ENCODE data around the gene SLC25A13.

Gene SLC25A13

DNA sequence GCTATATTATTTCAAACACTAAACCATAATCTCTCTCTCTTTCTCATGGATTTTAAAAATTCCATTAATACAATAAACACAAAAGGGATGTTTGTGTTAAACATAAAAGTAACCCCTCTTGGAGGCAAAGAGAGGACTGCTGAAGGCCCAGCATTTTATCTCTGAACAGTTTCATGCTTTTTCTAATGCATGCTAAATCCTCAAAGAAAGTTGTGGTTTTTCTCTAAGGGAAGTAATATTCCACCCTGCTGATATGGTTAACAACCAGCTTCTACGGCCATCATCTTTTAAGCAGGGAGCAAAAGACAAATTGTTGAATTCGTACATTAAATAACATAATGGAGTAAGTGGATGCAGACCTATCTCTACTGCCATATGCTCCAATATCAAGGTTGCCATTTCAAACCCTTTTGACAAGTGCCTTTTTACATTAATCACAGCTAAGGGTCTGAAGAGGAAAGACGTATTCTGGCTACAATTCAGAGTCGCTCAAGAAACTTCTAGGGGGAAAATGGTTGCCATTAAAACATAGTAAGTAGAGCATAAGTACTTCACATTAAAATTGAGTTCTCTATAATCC, 103.1 kb downstream of the SLC25A13 start:
- no peak overlapping the region for H3K4me3 ChIP-seq (ENCODE audit: low read depth, low read length)
- DNase-seq (ENCODE audit: low read depth) = no peak
- no peak for TF ChIP-seq CTCF (IDR thresholded peaks at IDR 0.05; ENCODE audit: insufficient read depth, low read depth, low read length, missing control alignments)

DNA sequence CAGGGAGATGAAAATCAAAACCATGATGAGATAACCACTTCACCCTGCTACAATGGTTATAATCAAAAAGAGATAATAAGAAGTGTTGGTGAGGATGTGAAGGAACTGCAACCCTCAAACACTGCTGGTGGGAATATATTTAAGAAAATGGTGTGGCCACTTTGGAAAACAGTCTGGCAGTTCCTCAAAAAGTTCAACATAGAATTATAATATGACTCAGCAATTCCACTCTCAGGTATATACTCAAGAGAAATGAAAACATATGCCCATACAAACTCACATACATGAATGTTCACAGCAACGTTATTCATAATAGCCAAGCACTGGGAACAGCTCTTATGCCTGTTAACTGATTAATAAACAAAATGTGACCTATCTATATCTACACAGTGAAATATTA, 104.8 kb downstream of the SLC25A13 start:
- no peak overlapping the region for H3K4me3 ChIP-seq (ENCODE audit: low read depth, low read length)
- TF ChIP-seq CTCF (IDR thresholded peaks at IDR 0.05; ENCODE audit: insufficient read depth, low read depth, low read length, missing control alignments) = no peak
- DNase-seq (ENCODE audit: low read depth) = no peak

- no peak for DNase-seq (ENCODE audit: low read depth)
- H3K4me3 ChIP-seq (ENCODE audit: low read depth, low read length) = no peak overlapping the region
- TF ChIP-seq CTCF (IDR thresholded peaks at IDR 0.05; ENCODE audit: insufficient read depth, low read depth, low read length, missing control alignments) = no peak
Observed at GRCh38 chr7:96216373-96216772, 105.5 kb downstream of the SLC25A13 start.

- no peak for DNase-seq (ENCODE audit: low read depth)
- no peak overlapping the region for H3K4me3 ChIP-seq (ENCODE audit: low read depth, low read length)
- no peak for TF ChIP-seq CTCF (IDR thresholded peaks at IDR 0.05; ENCODE audit: insufficient read depth, low read depth, low read length, missing control alignments)
Observed at GRCh38 chr7:96212474-96212873, 109.4 kb downstream of the SLC25A13 start.

- DNase-seq (ENCODE audit: low read depth) = no peak
- TF ChIP-seq CTCF (IDR thresholded peaks at IDR 0.05; ENCODE audit: insufficient read depth, low read depth, low read length, missing control alignments) = no peak
Observed at GRCh38 chr7:96211954-96212353, 109.9 kb downstream of the SLC25A13 start.

DNA sequence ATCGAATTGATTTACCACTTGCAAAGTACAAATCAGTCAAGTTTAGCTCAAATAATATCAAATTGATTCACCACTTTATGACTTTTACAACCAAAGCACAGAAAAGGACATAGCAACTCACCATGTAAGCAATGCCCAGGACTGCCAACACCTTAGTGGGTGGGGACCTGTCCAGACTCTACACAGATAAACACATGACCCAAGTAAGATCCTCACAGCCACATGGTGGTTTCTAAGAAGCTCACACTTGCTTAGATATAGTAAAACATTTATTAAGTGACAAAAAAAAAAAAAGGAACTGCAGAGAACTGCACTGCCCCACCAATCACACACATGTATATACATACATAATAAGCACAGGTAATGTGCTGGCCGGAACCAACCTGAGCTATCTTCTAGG, 116.2 kb downstream of the SLC25A13 start:
- no peak for TF ChIP-seq CTCF (IDR thresholded peaks at IDR 0.05; ENCODE audit: insufficient read depth, low read depth, low read length, missing control alignments)
- no peak for DNase-seq (ENCODE audit: low read depth)
- no peak overlapping the region for H3K4me3 ChIP-seq (ENCODE audit: low read depth, low read length)

More at GRCh38 chr7:96211954-96212353, 109.9 kb downstream of the SLC25A13 start:
- no peak overlapping the region for H3K4me3 ChIP-seq (ENCODE audit: low read depth, low read length)

GRCh38 chr7:96204601-96205000, 117.3 kb downstream of the SLC25A13 start:
- DNase-seq (ENCODE audit: low read depth) = no peak
- no peak for TF ChIP-seq CTCF (IDR thresholded peaks at IDR 0.05; ENCODE audit: insufficient read depth, low read depth, low read length, missing control alignments)
- no peak overlapping the region for H3K4me3 ChIP-seq (ENCODE audit: low read depth, low read length)
